SK-N-MC (cell line): ENCODE measurements around the gene VEGFD.

Experiments used
- DNase-seq: peaks from one replicate; pipeline ENCODE4 v3.0.0-alpha.2; 2011; ENCODE audit warnings: low read depth, low spot score
- H3K27ac ChIP-seq: fragments of 200-600 bp; sonication (generic); 2 replicates; pipeline ENCODE4 v1.5.1; 2016; ENCODE audit warnings: mixed run types
- H3K36me3 ChIP-seq: fragments of 200-600 bp; sonication (generic); 2 replicates; pipeline ENCODE4 v1.6.1; 2017; ENCODE audit warnings: antibody characterized with exemption, low read length, mixed read lengths; ENCODE audit not compliant: insufficient read depth
- H3K4me3 ChIP-seq: fragments of 200-600 bp; sonication (generic); 2 replicates; pipeline ENCODE4 v1.5.1; 2016
- H3K9ac ChIP-seq: fragments of 200-600 bp; sonication (generic); 2 replicates; pipeline ENCODE4 v1.8.0; 2017; ENCODE audit warnings: mixed run types, mixed read lengths; ENCODE audit not compliant: insufficient read length
- H3K9me3 ChIP-seq: fragments of 200-600 bp; sonication (generic); 2 replicates; pipeline ENCODE4 v1.6.1; 2017; ENCODE audit warnings: low read depth, mild to moderate bottlenecking, antibody characterized with exemption, low read length, moderate library complexity, mixed read lengths
- EZH2 ChIP-seq: fragments of 200-600 bp; sonication (generic); IDR thresholded peaks from one replicate; pipeline ENCODE4 v1.6.1; 2017; ENCODE audit warnings: antibody characterized with exemption
- FOXP2 ChIP-seq: optimal IDR thresholded peaks from 2 replicates; pipeline ENCODE3; 2011; ENCODE audit warnings: mild to moderate bottlenecking, moderate library complexity; ENCODE audit not compliant: insufficient read depth; ENCODE audit errors: extremely low read length, control extremely low read depth
- POLR2AphosphoS5 ChIP-seq: IDR thresholded peaks from 2 replicates; pipeline ENCODE4 v1.6.1; 2012; ENCODE audit warnings: mild to moderate bottlenecking, low read depth, low read length, borderline replicate concordance

VEGFD gene

GRCh38 chrX:15373976-15374375, 10.2 kb downstream of the VEGFD start:
- Histone ChIP-seq H3K27ac (no peak overlapping the region), H3K9ac (no peak overlapping the region), H3K4me3 (no peak overlapping the region), H3K36me3 (no peaks in the 10 kb centered on the region), H3K9me3 (no peaks in the 10 kb centered on the region)
- no peak for TF ChIP-seq EZH2
- TF ChIP-seq POLR2AphosphoS5, result no peak
- no peak for TF ChIP-seq FOXP2
- DNase-seq, result no peak

DNA sequence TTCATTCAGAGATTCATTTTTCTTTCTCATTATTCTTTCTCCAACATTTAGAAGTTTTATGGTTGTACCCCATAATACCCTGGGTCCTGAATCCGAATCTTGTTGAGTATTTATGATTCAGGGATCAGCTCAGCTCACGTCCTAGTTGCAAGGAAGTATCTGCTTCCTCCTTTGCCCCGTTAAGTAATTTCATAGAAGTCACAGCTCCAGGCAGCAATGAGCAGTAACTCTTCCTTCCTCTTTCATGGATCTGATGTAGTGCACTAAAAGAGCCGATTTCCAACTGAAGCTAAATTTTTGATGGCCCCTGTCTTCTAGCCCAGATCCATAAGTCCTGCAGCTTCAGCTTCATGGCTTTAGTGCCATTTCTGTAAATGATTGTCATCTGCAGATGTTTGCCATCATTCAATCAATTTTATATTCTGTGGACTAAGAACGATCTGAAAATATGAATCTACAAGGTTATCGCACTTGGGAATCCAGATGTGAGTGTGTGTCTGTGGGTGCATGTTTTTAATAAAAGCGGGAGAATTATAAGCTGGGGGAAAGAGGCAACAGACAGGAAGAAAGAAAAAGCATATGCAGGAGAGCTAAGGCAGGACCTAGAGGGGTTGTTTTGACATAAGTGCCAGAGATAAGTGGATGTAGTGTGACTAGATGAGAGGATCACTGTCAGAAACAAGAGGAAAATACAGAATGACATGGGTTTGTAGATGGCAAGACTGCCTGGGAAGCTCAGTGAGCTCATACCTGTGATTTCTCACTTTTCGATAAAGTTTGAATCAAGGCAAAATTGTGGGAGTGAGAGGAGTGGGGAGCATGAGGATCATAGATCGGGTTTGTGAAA, 17.5 kb downstream of the VEGFD start:
- no peak overlapping the region for H3K4me3 ChIP-seq
- TF ChIP-seq EZH2 (no peak), POLR2AphosphoS5 (no peak), FOXP2 (no peak)
- no peak overlapping the region for H3K9ac ChIP-seq
- H3K9me3 ChIP-seq, result no peaks in the 10 kb centered on the region
- DNase-seq, result no peak
- H3K27ac ChIP-seq, result no peak overlapping the region
- no peaks in the 10 kb centered on the region for H3K36me3 ChIP-seq

DNA sequence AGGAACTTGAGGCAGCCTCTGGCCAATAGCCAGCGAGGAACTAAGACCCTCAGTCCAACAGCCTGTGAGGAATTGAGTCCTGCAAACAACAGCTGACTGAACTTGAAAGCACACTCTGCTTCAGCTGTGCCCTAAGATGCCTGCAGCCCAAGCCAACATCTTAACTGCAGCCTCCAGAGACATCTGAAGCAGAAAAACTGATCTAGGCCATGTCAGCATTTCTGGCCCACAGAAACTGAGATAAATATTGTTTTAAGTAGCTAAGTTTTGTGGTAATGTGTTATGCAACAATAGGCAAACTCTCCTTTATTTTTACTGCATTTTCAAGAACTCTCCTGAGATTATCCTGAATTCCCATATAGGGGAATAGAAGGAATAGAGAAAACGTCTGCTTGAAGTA, 24.5 kb downstream of the VEGFD start:
- Histone ChIP-seq H3K9me3 (no peaks in the 10 kb centered on the region), H3K36me3 (no peaks in the 10 kb centered on the region), H3K27ac (no peak overlapping the region), H3K9ac (no peak overlapping the region), H3K4me3 (no peak overlapping the region)
- TF ChIP-seq FOXP2 (no peak), POLR2AphosphoS5 (no peak), EZH2 (no peak)
- DNase-seq, result no peak

DNA sequence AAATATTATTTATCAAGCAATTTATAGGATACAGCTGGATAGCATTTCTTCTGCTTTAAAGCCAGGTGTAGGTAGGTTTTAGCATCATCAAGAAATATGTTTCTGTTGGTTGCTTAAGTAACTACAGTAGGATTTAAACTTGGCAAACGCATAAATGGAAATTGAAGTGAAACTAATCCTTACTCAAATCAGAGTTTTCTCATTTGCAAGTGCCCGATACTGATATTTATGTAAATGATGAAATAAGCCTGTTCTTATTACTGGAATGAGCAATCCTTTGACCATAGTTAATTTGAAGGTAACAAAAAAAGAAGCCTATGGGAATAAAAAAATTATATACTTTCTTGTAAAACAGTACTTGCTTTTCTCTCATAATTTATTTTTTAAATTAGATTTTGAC, 25.7 kb downstream of the VEGFD start:
- Histone ChIP-seq H3K36me3 (no peaks in the 10 kb centered on the region), H3K9ac (no peak overlapping the region), H3K4me3 (no peak overlapping the region), H3K27ac (no peak overlapping the region), H3K9me3 (no peaks in the 10 kb centered on the region)
- DNase-seq, result no peak
- TF ChIP-seq FOXP2, result no peak
- no peak for TF ChIP-seq POLR2AphosphoS5
- no peak for TF ChIP-seq EZH2

GRCh38 chrX:15356444-15356843, 27.8 kb downstream of the VEGFD start:
- DNase-seq, result no peak
- TF ChIP-seq FOXP2 (no peak), POLR2AphosphoS5 (no peak), EZH2 (no peak)
- H3K9me3 ChIP-seq, result no peaks in the 10 kb centered on the region
- no peak overlapping the region for H3K4me3 ChIP-seq
- H3K9ac ChIP-seq, result no peak overlapping the region
- H3K27ac ChIP-seq, result no peak overlapping the region
- H3K36me3 ChIP-seq, result no peaks in the 10 kb centered on the region

- TF ChIP-seq EZH2, result no peak
- no peak for TF ChIP-seq FOXP2
- no peak for TF ChIP-seq POLR2AphosphoS5
- H3K9me3 ChIP-seq, result no peaks in the 10 kb centered on the region
- H3K4me3 ChIP-seq, result no peak overlapping the region
- no peak overlapping the region for H3K9ac ChIP-seq
- H3K36me3 ChIP-seq, result no peaks in the 10 kb centered on the region
- H3K27ac ChIP-seq, result no peak overlapping the region
- no peak for DNase-seq
Measured at GRCh38 chrX:15350329-15350996, 33.8 kb downstream of the VEGFD start.

- no peak overlapping the region for H3K9ac ChIP-seq
- DNase-seq, result no peak
- no peaks in the 10 kb centered on the region for H3K36me3 ChIP-seq
- no peak for TF ChIP-seq POLR2AphosphoS5
- TF ChIP-seq FOXP2, result no peak
- TF ChIP-seq EZH2, result no peak
- no peak overlapping the region for H3K27ac ChIP-seq
- no peak overlapping the region for H3K4me3 ChIP-seq
- no peaks in the 10 kb centered on the region for H3K9me3 ChIP-seq
Measured at GRCh38 chrX:15349046-15349445, 35.2 kb downstream of the VEGFD start.

DNA sequence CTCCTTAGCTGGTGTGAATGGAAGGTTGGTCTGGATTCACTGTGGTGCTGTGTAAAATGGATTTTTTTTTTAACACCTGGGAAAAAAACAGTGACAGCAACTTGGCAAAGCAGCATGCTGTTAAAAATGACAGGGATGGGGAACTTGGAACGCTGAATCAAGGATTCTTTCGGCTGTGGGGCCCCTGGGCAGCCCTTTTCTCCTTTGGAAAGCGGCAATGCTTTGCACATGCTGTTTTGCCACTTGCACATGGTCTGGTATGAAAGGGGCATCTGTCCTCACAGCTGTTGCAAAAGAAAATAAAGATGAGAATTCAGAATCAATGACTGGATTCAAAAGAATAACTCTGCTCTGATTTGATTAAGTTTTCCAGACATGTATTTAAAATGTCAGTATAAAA, 38.2 kb downstream of the VEGFD start:
- Histone ChIP-seq H3K9ac (no peak overlapping the region), H3K9me3 (no peaks in the 10 kb centered on the region), H3K36me3 (no peaks in the 10 kb centered on the region), H3K4me3 (no peak overlapping the region), H3K27ac (no peak overlapping the region)
- DNase-seq, result no peak
- TF ChIP-seq EZH2 (no peak), FOXP2 (no peak), POLR2AphosphoS5 (no peak)

DNA sequence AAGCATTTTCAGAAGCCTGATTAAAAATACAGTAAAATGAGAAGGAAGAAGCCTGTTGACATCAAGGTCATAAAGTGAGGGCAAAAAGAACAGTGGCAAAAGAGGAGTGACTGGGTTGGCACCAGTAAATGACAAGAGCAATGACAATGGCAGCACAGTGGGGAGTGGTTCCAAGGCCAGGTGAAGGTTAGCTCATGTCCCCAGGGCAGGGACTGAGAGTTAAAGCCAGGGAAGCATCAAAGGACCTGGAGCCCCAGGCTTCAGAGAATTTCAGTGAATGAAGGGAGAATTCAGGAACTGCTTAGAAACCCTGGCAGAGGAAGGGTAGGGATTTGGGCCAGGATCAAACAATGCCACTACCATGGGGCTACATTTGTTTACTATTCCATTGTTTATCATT, 40.1 kb downstream of the VEGFD start:
- no peak overlapping the region for H3K4me3 ChIP-seq
- TF ChIP-seq POLR2AphosphoS5, result no peak
- no peak for TF ChIP-seq FOXP2
- TF ChIP-seq EZH2, result no peak
- no peaks in the 10 kb centered on the region for H3K36me3 ChIP-seq
- no peak overlapping the region for H3K9ac ChIP-seq
- H3K27ac ChIP-seq, result no peak overlapping the region
- no peak for DNase-seq
- H3K9me3 ChIP-seq, result no peaks in the 10 kb centered on the region
